HG03159 (cell line): ENCODE data around the gene ETV2.
A peak's percentile ranks its signal among the peaks of the same experiment; 100 is the strongest.
"Not testable (repeated sequence)": the region's sequence is repeated elsewhere in the genome, so short reads cannot be mapped to it uniquely, and the experiment has no call there.

Source experiments
- ATAC-seq: cut with Tn5 transposase; IDR thresholded peaks from one replicate; pipeline ENCODE4 v1.9.1; 2021; ENCODE audit warnings: mild to moderate bottlenecking, moderate library complexity; ENCODE audit not compliant: unreplicated experiment

Gene ETV2, protein sequence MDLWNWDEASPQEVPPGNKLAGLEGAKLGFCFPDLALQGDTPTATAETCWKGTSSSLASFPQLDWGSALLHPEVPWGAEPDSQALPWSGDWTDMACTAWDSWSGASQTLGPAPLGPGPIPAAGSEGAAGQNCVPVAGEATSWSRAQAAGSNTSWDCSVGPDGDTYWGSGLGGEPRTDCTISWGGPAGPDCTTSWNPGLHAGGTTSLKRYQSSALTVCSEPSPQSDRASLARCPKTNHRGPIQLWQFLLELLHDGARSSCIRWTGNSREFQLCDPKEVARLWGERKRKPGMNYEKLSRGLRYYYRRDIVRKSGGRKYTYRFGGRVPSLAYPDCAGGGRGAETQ

DNA sequence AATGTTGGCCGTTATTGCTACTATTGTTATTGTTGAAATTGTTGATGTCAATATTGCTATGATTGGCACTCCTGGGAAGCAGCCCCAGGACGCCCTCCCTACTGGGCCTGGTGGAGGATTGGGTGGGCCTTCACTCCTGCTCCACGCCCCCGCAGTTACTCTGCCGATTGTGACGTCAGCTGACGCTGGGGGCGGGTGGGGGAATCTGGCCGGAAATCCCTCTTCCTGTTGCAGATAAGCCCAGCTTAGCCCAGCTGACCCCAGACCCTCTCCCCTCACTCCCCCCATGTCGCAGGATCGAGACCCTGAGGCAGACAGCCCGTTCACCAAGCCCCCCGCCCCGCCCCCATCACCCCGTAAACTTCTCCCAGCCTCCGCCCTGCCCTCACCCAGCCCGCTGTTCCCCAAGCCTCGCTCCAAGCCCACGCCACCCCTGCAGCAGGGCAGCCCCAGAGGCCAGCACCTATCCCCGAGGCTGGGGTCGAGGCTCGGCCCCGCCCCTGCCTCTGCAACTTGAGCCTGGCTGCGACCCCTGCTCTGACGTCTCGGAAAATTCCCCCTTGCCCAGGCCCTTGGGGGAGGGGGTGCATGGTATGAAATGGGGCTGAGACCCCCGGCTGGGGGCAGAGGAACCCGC is at the start of gene ETV2:
TSS of gene ETV2 (plus strand) at position 231 of the 637 bp plus-strand sequence. CDS start 716 bp downstream, outside the sequence.
- no peak for ATAC-seq

DNA sequence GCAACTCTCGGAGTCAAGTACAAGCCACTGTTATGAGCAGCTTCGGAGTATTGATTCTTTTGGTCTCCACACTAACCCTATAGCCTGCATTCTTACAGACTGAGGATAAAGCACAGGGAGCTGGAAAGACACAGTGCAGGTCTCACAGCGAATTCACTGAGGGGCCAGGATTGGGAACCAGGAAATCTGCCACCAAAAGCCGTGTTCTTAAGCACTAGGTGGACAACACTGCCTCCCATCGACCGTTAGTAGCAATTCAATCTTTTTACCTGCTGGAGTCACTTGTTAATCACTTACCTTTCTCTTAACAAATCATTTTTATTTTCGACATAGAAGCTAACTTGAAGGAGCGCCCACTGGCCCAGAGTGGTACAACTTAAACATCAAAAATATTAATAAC is 49.3 kb upstream of the ETV2 start:
- no peak for ATAC-seq

DNA sequence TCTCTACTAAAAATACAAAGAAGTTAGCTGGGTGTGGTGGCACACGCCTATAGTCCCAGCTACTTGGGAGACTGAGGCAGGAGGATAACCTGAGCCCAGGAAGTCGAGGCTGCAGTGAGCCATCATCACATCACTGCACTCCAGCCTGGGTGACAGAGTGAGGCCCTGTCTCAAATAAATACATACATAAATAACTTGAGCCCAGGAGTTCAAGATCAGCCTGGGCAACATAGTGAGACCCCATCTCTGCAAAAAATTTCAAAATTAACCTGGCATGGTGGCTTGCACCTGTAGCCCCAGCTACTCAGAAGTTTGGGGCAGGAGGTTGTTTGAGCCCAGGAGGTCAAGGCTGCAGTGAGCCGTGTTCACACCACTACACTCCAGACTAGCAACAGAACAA is 46.5 kb upstream of the ETV2 start:
- not testable (repeated sequence) for ATAC-seq

DNA sequence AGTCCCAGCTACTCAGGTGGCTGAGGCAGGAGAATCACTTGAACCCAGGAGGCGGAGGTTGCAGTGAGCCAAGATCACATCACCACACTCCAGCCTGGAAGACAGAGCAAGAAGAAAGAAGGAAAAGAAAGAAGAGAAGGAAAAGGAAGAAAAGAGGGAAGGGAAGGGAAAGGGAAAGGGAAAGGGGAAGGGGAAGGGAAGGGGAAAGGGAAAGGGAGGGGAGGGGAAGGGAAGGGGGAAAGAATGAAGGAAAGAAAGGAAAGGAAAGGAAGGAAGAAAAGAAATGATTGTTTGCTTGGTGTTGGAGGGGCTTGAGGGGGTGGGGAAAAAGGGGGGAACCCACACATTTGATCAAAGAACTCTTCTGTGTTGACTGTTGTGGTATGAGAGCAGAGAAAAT is 45.6 kb upstream of the ETV2 start:
- ATAC-seq = no peak

DNA sequence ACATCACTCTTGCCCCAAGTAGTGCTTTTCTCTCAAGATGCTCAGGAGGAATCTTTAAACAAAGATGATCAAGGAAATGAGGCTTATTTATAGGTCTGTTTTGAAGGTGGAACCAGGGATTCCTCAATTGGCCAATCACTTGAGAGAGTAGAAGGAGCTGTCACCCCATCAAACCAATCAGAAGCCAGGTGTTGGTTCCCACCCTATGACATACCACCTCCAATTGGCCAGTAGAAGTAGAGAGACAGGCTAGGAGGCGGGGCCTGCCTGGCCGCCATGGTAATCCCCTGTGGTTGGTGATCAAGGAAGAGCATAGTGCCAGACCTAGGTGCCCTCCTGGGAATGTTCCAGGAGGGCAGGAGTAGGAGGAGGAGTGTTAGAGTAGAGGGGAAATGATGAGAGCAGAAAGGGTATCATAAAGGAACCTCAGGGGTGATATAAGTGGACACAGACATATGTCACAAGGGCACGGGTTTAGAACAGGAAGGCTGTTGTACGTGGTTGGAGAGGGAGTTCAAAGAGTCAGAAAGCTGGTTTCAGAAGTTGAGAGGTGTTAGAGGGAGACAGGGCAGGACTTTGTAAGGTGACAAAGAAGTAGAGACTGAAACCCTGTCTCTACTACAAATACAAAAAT is 45.1 kb upstream of the ETV2 start:
- no peak for ATAC-seq

DNA sequence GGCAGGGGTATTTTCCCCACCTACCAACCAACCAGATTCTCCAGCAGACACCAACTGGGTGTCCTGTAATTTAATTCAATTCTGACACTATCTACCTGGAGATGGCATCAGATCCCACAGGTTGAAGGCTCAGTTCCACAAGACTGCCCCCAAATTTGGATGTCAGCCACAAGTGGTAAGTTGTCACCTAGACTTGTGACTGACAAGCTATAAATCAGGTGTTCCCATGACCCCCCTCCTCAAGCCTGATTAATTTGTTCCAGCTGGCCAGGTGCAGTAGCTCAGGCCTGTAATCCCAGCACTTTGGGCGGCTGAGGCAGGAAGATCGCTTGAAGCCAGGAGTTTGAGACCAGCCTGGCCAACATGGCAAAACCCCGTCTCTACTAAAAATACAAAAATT is 39.6 kb upstream of the ETV2 start:
- no peak for ATAC-seq

DNA sequence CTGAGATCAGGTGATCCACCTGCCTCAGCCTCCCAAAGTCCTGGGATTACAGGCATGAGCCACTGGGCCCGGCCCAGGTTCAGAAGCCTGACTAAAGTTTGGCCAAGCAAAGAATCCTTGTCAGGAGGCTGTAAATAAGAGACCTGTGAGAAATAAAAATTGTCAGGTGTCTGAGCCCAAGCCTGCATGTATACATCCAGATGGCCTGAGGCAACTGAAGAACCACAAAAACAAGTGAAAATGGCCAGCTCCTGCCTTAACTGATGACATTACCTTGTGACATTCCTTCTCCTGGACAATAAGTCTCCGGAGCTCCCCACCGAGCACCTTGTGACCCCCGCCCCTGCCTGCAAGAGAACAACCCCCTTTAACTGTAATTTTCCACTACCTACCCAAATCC is 37.1 kb upstream of the ETV2 start:
- not testable (repeated sequence) for ATAC-seq

DNA sequence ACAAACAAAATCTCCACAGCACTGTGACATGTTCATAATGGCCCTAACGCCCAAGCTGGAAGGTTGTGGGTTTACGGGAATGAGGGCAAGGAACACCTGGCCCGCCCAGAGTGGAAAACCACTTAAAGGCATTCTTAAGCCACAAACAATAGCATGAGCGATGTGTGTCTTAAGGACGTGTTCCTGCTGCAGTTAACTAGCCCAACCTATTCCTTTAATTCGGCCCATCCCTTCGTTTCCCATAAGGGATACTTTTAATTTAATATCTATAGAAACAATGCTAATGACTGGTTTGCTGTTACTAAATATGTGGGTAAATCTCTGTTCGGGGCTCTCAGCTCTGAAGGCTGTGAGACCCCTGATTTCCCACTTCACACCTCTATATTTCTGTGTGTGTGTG is 34.4 kb upstream of the ETV2 start:
- ATAC-seq = not testable (repeated sequence)

DNA sequence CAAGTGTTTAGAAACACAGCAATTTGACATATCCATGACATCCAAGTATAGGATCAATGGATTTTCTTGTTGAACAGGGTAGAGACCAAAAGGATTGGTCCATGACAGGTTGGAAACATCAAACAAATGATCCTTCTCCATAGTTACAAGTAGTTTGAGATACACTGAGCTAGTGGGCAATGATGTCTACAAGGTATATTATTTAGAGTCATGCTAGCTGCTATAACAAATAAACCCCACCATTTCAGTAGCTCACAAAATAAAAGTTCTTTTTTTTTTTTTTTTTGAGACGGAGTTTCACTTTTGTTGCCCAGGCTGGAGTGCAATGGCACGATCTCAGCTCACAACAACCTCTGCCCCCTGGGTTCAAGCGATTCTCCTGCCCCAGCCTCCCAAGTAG is 33.9 kb upstream of the ETV2 start:
- no peak for ATAC-seq

DNA sequence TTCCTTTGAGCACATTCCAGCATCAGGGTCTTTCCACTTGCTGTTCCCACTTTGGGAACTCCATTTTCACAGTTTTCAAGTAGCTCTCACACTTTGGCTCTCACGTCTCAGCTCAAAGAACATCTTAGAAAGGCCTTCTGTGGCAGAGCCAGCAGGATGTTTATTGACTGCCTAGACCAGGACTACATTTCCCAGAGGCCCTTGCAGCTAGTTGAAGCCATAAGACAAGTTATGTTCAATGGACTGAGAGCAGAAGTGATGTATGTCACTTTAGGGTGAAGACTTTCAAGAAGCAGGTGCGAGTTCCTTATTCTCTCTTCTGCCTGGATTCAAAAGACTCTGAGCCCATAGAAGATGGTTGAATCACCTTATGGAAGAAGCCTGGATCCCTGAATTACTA is 33.3 kb upstream of the ETV2 start:
- no peak for ATAC-seq

DNA sequence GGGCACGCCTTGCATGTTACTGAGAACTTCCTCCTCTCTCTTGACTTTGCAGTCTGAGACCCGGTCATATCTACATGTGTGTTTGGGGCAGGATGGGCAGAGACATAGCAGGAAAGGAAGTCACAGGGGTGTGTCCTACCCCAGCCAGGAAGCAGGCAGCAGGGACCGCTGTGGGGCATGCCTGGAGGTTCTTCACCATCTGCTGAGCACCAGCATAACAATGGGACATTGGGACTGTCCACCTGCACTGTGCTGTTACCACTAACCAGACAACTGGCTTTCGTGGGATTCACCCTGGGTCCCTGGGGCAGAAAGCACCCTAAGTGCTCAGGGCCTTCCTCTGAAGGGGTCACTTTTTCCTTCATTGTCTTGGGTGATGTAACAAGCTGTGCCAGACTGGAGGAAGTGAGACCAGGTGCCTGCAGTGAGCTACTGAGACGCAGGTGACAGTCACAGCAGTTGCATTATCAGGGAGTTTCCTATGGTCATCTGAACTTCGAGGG is 31.6 kb upstream of the ETV2 start:
- ATAC-seq = no peak

DNA sequence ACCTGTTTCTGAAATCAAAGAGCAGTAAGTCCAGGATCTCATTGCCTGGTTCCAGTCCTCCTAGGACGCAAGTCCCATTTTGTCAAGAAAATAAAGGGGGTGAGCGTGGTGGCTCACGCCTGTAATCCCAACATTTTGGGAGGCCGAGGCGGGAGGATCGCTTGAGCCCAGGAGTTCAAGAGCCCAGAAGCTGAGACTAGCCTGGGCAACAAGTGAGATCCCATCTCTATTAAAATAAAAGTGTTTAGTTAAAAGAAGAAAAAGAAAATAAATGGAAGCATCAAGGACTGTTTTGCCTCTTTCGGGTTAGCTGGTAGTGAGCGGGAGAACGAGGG is 29.4 kb upstream of the ETV2 start:
- ATAC-seq = no peak

DNA sequence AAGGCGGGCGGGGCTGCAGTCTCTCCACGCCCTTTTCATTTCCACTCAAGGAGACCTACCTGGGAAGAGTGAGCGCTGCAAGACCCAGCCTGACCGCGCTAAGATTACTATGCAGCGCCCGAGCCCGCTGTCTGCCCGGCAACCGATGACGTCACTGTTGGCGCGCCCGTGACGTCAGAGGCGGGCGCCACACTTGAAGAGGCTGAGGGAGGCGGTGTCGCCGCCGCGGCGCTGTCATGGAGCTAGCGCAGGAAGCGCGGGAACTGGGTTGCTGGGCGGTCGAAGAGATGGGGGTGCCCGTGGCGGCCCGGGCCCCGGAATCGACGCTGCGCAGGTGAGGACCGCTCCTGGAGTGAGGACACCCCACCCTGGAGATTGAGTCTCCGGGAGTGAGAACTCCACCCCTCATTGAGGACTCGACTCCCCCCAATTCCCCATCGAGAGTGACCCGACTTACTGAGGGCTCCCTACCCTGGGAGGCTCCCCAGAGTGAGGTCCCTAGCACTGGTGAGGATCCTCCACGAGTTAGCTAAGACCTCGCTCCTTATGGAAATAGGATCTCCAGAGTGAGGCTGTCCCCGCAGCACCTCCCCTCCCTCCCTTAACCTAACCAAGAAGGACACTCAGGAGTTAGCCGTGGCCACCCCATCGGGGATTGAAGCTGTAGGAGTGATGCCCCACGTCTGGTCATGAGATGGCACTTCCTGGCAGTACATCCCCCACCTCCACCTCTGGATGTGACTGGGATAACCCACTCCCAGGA is 28.8 kb upstream of the ETV2 start, which contains the start of gene HAUS5:
TSS of gene HAUS5 (plus strand) at position 177 of the 763 bp plus-strand sequence. CDS start at position 237, 60 bp downstream.
- ATAC-seq = peak; percentile 66

DNA sequence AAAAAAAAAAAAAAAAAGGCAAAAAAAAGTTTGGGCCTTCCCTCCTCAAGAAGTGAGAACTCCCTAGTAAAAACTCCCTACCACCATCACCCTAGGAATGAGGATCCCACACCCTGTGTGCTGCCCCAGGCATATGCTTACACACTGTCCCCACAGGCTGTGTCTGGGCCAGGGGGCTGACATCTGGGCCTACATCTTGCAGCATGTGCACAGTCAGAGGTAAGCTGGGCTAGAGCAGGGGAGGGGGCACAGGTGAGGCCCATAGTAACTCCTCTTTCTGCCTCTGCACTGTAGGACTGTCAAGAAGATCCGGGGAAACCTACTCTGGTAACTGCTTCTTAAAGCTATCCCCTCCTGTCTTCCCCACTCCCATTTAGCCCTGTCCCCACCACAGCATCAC is 28.0 kb upstream of the ETV2 start:
- ATAC-seq = no peak

DNA sequence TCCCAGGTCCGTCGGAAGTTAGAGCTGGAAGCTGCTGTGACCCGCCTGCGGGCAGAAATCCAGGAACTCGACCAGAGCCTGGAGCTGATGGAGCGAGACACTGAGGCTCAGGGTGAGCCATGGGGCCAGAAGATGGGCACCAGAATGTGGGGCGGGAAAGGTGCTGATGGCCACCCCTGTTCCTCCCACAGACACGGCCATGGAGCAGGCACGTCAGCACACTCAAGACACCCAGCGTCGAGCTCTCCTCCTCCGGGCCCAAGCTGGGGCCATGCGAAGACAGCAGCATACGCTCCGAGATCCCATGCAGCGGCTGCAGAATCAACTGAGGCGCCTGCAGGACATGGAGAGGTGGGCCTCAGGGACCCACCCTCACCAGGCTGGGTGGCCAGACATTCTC is 26.5 kb upstream of the ETV2 start:
- no peak for ATAC-seq

DNA sequence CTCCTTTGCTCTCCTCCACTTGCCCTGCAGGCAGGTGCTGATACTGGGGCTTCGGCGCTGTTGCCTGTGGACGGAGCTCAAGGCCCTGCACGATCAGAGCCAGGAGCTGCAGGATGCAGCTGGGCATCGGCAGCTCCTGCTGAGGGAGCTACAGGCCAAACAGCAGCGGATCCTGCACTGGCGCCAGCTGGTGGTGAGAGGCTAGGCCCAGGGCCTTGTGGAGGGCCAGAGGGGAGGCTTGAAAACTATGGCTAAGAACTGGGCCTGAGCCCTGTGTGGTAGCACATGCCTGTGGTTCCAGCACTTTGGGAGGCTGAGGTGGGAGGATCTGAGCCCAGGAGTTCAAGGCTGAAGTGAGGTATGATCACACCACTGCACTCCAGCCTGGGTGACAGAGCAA is 22.7 kb upstream of the ETV2 start:
- no peak for ATAC-seq

DNA sequence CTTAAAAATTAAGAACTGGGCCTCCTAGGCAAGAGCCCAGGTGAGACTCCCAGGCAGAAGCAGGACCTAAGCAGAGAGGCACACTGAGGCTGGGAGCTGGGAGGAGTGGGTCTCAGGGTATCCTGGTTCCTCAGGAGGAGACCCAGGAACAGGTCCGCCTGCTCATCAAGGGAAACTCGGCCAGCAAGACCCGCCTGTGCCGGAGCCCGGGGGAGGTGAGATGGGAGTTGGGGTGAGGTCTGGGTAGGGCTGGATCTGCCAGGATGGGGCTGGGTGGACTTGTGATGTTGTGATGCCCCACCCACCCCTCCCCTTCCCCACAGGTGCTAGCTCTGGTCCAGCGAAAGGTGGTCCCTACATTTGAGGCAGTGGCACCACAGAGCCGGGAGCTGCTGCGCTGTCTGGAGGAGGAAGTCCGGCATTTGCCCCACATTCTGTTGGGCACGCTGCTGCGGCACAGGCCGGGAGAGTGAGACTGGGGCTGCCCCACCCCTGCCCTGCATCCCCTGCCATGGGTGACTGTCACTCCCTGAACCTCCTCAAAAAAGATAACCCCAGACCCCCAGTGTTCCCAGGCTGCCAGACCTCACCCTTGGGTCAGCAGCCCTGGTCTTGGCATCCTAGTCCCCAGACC is 22.1 kb upstream of the ETV2 start:
- no peak for ATAC-seq

DNA sequence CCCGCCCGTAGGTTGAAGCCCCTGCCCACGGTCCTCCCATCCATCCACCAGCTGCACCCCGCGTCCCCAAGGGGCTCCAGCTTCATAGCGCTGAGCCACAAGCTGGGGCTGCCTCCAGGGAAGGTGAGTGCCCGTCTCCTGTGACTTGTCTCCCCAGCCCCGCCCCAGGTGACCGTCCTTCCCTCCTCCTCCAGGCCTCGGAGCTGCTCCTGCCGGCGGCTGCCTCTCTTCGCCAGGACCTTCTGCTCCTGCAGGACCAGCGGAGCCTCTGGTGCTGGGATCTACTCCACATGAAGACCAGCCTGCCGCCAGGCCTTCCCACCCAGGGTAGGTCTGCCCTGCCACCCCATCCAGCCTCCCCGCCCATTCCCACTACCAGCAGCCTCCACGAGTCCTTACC is 21.5 kb upstream of the ETV2 start:
- no peak for ATAC-seq

DNA sequence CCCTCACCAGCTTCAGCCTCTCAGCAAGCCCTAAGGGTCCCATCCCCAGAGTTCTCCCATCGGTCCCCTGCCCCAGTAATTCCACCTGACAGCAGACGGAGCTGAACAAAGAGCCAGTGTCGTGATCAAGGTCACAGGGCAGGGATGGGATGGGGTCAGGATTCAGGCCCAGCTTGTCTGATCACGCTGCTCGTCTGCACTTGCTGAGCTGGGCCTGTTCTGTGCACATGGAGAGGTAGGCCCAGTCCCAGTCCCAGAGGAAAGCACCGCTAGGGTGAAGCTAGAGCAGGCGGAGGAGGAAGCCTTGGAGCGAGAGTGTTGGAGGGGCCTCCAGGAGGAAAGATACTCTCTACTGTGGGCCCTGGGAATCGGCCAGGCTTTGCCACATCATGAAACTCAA is 19.8 kb upstream of the ETV2 start:
- ATAC-seq = no peak

DNA sequence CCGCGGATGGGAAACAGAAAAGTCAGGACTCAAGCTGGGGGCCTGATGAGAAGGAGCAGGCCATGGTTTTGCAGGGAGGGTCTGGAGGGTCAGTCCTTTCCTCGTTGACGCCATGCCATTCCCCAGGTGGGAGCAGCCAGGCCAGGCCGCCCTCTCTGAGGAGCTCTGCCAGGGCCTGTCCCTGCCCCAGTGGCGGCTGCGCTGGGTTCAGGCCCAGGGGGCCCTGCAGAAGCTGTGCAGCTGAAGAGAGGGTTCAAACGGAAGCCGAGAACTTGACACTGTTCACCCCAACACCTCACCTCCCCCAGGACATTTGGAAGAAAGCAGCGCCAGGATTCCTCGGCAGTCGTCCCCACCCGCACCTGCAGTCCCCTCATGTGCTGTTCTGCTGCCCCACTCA is 18.8 kb upstream of the ETV2 start:
- ATAC-seq = no peak
